Naive thymus-derived CD4-positive, alpha-beta T cell (primary cell): ENCODE data around the gene FUT2. TPM values are rescaled to one million over a fixed set of nuclear protein-coding genes. Genes with fewer than 3 reads are reported as not detected.

ENCODE experiments used
- ATAC-seq: fragments of 150-1000 bp; cut with Tn5 transposase; 2 replicates; pipeline ENCODE4 v1.10.0; 2021; ENCODE audit warnings: mild to moderate bottlenecking, moderate library complexity
- CTCF ChIA-PET: fragments of 350-600 bp; sonication (Branson Sonifier 250); formaldehyde crosslinking; loops from one replicate; lab custom pipeline; 2021; ENCODE audit warnings: antibody characterized with exemption; lab: Charles Lee
- POLR2A ChIA-PET: fragments of 350-600 bp; sonication (Branson Sonifier 250); formaldehyde crosslinking; loops from one replicate; lab custom pipeline; 2021; ENCODE audit warnings: antibody characterized with exemption, inconsistent platforms; lab: Charles Lee
- DNase-seq, 9 donors: peaks; one replicate each; pipeline versions ENCODE4 v3.0.0 to v3.0.0-alpha.2; 2020 to 2022; ENCODE audit warnings: mixed read lengths in 1 of 9
- H3K27ac ChIP-seq: one replicate; pipeline ENCODE4 v1.7.0; 2013; ENCODE audit warnings: mild to moderate bottlenecking, low read depth, low read length, moderate library complexity
- H3K27me3 ChIP-seq, 2 donors: one replicate each; pipeline ENCODE4 v1.7.0; 2013; ENCODE audit warnings: low read length in 2 of 2, mild to moderate bottlenecking in 2 of 2, moderate library complexity in 2 of 2; ENCODE audit not compliant: control insufficient read depth in 2 of 2, insufficient read depth in 2 of 2
- H3K36me3 ChIP-seq, 3 experiments: 1 replicate in 2 of 3; 2 replicates in 1 of 3; pipeline ENCODE4 v1.7.0; 2013; ENCODE audit warnings: low read length in 3 of 3, mild to moderate bottlenecking in 3 of 3, moderate library complexity in 1 of 3; ENCODE audit not compliant: insufficient read depth in 3 of 3, control insufficient read depth in 2 of 3
- H3K4me1 ChIP-seq, 2 donors: one replicate each; pipeline ENCODE4 v1.7.0; 2013; ENCODE audit warnings: low read length in 2 of 2, mild to moderate bottlenecking in 2 of 2, moderate library complexity in 1 of 2; ENCODE audit not compliant: control insufficient read depth in 2 of 2, insufficient read depth in 2 of 2
- H3K4me3 ChIP-seq: 2 replicates; pipeline ENCODE4 v1.7.0; 2013; ENCODE audit warnings: mild to moderate bottlenecking, low read length
- H3K9me3 ChIP-seq, 3 experiments: 1 replicate in 2 of 3; 2 replicates in 1 of 3; pipeline ENCODE4 v1.7.0; 2013; ENCODE audit warnings: low read length in 3 of 3; ENCODE audit not compliant: control insufficient read depth in 2 of 3
- H3K27ac Mint-ChIP-seq, 9 donors: one replicate each; pipeline ENCODE4 v1.8.0; 2020 to 2022; ENCODE audit warnings: mixed read lengths in 9 of 9, mild to moderate bottlenecking in 8 of 9, moderate library complexity in 5 of 9, inconsistent platforms in 2 of 9
- H3K27me3 Mint-ChIP-seq, 5 donors: one replicate each; pipeline ENCODE4 v1.8.0; 2021 to 2022; ENCODE audit warnings: mixed read lengths in 5 of 5, mild to moderate bottlenecking in 1 of 5
- H3K36me3 Mint-ChIP-seq, 5 donors: one replicate each; pipeline ENCODE4 v1.8.0; 2020 to 2022; ENCODE audit warnings: mixed read lengths in 5 of 5, mild to moderate bottlenecking in 3 of 5, inconsistent platforms in 1 of 5
- H3K4me1 Mint-ChIP-seq, 7 donors: one replicate each; pipeline ENCODE4 v1.8.0; 2020 to 2022; ENCODE audit warnings: mixed read lengths in 7 of 7, mild to moderate bottlenecking in 3 of 7, inconsistent platforms in 1 of 7
- H3K4me3 Mint-ChIP-seq, 10 donors: one replicate each; pipeline ENCODE4 v1.8.0; 2020 to 2022; ENCODE audit warnings: mild to moderate bottlenecking in 10 of 10, mixed read lengths in 10 of 10, moderate library complexity in 6 of 10, inconsistent platforms in 2 of 10
- H3K9me3 Mint-ChIP-seq, 11 donors: one replicate each; pipeline ENCODE4 v1.8.0; 2020 to 2022; ENCODE audit warnings: mixed read lengths in 11 of 11, mild to moderate bottlenecking in 4 of 11, inconsistent platforms in 1 of 11, moderate library complexity in 1 of 11
- intact Hi-C, 2 donors: fragments of 100-400 bp; cut with micrococcal nuclease; formaldehyde crosslinking; loops; one replicate each; pipeline ENCODE4 v1.15.1; 2023
- polyA plus RNA-seq, 2 donors: library from polyadenylated mRNA; unstranded; fragments of 300-500 nt; fragmentation: Illumina TruSeq; gene quantifications; one replicate each; pipeline ENCODE4 v1.2.3, GENCODE V29; 2021
- total RNA-seq, 6 experiments: library from RNA in 5 of 6; stranded (reverse) in 5 of 6; gene quantifications; 1 replicate in 5 of 6; 2 replicates in 1 of 6; pipeline ENCODE4 v1.2.3 and lab custom pipeline; 2021 to 2026

The FUT2 gene
- total and polyA plus RNA-seq, 7 experiments from 2014 or later = 0.09 to 0.78 TPM; not detected in 5

DNA sequence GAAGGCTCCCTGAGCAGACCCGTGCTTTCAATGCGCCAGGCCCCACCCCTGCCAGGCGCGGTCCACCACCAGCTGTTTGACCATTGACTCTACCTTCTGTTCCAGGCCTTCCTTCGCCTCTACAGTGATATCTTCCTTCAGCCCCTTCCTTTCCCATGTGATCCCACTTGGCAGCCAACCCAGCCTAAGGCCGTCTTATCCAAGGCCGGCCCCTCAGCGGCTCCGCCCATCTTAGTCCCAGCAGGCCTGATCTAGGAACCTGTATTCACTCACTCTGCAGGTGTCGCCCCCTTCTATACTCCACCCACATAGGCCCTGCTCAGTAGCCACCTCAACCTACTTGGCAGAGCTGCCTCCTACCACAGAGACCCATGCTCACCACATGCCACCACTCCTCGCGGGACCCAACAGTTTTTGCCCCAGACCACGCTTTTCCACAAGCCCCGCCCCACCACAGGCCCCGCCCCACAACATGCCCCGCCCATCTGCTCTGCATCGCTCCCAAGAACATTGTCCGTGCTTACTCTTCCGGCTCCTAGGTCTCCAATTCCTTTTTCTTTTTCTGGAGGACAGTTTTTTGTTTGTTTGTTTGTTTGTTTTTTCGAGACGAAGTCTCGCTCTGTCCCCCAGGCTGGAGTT, 41.7 kb downstream of the FUT2 start:
- H3K36me3 ChIP-seq = no peaks in the 10 kb centered on the region
- Mint-ChIP-seq H3K27me3 (peaks cover 0 to 15% (median 0%) of the 10 kb centered on the region in 5 donors), H3K36me3 (no peaks in the 10 kb centered on the region), H3K4me3 (peak overlapping the region in 4 of 10 donors; percentile 33 to 57 (median 38)), H3K27ac (peak overlapping the region in 3 of 9 donors; percentile 46 to 67 (median 56)), H3K9me3 (peaks cover 0 to 2% (median 0%) of the 10 kb centered on the region in 11 donors), H3K4me1 (peaks cover 7 to 22% (median 17%) of the 10 kb centered on the region in 7 donors)
- intact Hi-C loops = loop anchor here (5.0 kb wide), 3 partner anchors 40 to 245 kb away; partner anchors contain the start of gene FUT2 (in 1 of the 2)
- no peak overlapping the region for H3K27ac ChIP-seq
- no peaks in the 10 kb centered on the region for H3K9me3 ChIP-seq
- CTCF ChIA-PET = interaction anchor here (0.7 kb wide), 1 partner anchor 48 kb away, joined by 3 read pairs; no protein-coding TSS in a partner anchor
- DNase-seq = no peak
- H3K27me3 ChIP-seq = no peaks in the 10 kb centered on the region
- no peak for ATAC-seq
- no peak overlapping the region for H3K4me3 ChIP-seq
- POLR2A ChIA-PET = interaction anchor here (0.5 to 2.0 kb wide), 5 partner anchors 10 to 1159 kb away, joined by 3 to 6 read pairs (median 3); no protein-coding TSS in a partner anchor
- H3K4me1 ChIP-seq = peaks cover 4 to 26% of the 10 kb centered on the region in 2 donors

DNA sequence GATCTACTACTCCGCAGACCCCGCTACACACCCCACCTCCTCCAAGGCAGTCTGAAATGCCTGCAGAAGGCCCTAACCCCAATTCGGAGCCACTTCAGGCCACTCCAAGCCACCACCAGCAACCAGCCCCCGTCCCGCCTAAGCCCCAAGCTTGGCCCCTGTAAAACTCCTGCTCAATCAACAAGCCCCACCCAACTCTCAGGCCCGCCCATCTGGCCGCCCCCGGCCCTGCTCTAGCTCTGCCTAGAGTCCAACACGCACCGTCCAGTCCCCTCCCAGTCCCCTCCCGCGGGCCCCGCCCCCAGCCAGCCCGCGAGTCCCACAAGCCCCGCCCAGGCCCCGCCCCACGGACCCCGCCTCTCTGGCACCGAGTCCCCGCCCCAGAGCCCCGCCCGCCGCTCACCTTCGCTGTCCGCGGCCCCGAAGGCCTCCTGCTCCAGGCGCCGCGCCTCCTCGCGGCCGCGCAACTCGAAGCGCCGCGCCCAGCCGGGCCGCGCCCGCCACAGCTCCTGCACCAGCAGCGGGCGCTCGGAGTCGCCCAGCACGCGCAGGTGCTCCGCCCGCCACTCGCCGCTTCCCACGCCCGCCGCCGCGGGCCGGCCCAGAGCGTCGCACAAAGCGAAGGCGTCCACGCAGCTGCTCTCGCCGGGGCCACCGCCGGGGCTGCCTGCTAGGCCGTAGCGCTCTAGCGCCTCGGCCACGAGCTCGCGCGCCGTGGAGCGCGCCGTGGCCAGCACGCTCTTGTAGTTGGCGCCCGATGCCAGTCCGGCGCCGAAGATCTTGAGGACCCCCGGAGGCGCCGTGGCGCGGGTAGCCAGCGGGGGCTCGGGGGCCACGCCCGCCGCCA, 43.0 kb downstream of the FUT2 start:
- peaks cover 0 to 20% (median 0%) of the 10 kb centered on the region in 5 donors for H3K27me3 Mint-ChIP-seq
- DNase-seq = peak; percentile 73 to 95 (median 84)

DNA sequence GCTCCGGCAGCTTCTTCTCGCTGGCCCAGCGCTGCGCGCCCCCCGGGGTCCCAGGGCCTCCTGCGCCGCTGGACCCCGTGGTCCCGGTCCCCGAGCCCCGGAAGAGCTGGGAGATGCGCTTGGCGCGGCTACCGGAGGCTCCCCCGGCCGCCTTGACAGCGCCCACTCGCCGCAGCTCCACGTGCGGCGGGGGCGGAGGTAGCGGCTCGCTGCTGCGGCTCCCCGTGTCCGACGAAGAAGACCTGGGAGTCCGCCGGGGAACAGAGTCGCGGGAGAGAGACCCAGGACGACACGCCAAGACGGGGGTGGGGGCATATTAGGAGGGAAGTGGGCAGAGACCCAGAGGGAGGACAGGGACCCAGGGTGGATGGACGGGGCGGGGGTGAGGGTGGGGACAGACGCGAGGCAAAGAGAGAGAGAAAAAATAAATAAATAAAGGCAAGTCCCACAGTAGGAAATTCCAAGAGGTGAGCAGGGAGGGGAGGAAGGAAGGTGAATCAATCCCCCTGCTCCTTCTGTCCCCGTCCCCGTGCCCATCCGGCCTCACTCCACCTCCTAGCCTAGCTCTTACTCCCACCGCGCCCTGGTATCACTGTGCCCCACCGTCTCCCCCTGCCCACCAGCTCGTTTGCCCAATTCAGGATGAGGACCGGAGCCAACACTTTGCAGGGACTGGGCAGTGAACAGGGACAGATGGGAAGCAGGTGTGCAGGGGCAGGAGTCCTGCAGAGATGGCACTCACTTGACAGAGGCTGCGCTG, 43.8 kb downstream of the FUT2 start:
- intact Hi-C loops = loop anchor here (1.0 to 5.0 kb wide), 7 partner anchors 13 to 247 kb away; partner anchors contain the start of genes BCAT2 (in 1 of the 2), CA11 (in 1 of the 2), FUT1 (in 1 of the 2) and FUT2 (in 1 of the 2)
- Mint-ChIP-seq H3K27me3 (peaks cover 0 to 20% (median 0%) of the 10 kb centered on the region in 5 donors), H3K36me3 (no peaks in the 10 kb centered on the region), H3K4me1 (peaks cover 7 to 22% (median 17%) of the 10 kb centered on the region in 7 donors), H3K27ac (peak overlapping the region in 1 of 9 donors; percentile 41), H3K9me3 (peaks cover 0 to 2% (median 0%) of the 10 kb centered on the region in 11 donors), H3K4me3 (peak overlapping the region in 9 of 10 donors; percentile 32 to 77 (median 56))
- ATAC-seq (no peak), DNase-seq (no peak)
- Histone ChIP-seq H3K27me3 (no peaks in the 10 kb centered on the region), H3K27ac (peak overlapping the region; percentile 41), H3K9me3 (no peaks in the 10 kb centered on the region), H3K4me1 (peaks cover 4 to 26% of the 10 kb centered on the region in 2 donors), H3K36me3 (no peaks in the 10 kb centered on the region), H3K4me3 (peak overlapping the region; percentile 53)
- POLR2A ChIA-PET = interaction anchor here (0.6 to 2.0 kb wide), 8 partner anchors 14 to 226 kb away, joined by 3 to 9 read pairs (median 3); no protein-coding TSS in a partner anchor
- CTCF ChIA-PET = interaction anchor here (1.4 to 1.5 kb wide), 3 partner anchors 12 to 94 kb away, joined by 4 to 11 read pairs (median 10); partner anchors contain the start of gene CA11

More for the DNA sequence above, 43.0 kb downstream of the FUT2 start:
- intact Hi-C loops = loop anchor here (1.0 to 5.0 kb wide), 11 partner anchors 13 to 246 kb away; partner anchors contain the start of genes CA11 (in 2 of the 2), BCAT2 (in 1 of the 2), FUT1 (in 1 of the 2) and FUT2 (in 1 of the 2)
- H3K4me3 ChIP-seq = peak overlapping the region; percentile 53
- ATAC-seq = peak; percentile 97
- H3K27ac ChIP-seq = peak overlapping the region; percentile 41
- H3K36me3 ChIP-seq = no peaks in the 10 kb centered on the region
- Mint-ChIP-seq H3K4me1 (peaks cover 7 to 22% (median 17%) of the 10 kb centered on the region in 7 donors), H3K27ac (peak overlapping the region in 7 of 9 donors; percentile 17 to 68 (median 52)), H3K4me3 (peak overlapping the region in 9 of 10 donors; percentile 48 to 74 (median 66)), H3K36me3 (no peaks in the 10 kb centered on the region), H3K9me3 (peaks cover 0 to 2% (median 0%) of the 10 kb centered on the region in 11 donors)
- no peaks in the 10 kb centered on the region for H3K27me3 ChIP-seq
- ChIA-PET CTCF (interaction anchor here (0.7 to 1.5 kb wide), 4 partner anchors 13 to 93 kb away, joined by 3 to 11 read pairs (median 7); partner anchors contain the start of gene CA11), POLR2A (interaction anchor here (0.6 to 2.0 kb wide), 7 partner anchors 13 to 227 kb away, joined by 3 to 9 read pairs (median 3); no protein-coding TSS in a partner anchor)
- H3K4me1 ChIP-seq = peaks cover 4 to 26% of the 10 kb centered on the region in 2 donors
- H3K9me3 ChIP-seq = no peaks in the 10 kb centered on the region

DNA sequence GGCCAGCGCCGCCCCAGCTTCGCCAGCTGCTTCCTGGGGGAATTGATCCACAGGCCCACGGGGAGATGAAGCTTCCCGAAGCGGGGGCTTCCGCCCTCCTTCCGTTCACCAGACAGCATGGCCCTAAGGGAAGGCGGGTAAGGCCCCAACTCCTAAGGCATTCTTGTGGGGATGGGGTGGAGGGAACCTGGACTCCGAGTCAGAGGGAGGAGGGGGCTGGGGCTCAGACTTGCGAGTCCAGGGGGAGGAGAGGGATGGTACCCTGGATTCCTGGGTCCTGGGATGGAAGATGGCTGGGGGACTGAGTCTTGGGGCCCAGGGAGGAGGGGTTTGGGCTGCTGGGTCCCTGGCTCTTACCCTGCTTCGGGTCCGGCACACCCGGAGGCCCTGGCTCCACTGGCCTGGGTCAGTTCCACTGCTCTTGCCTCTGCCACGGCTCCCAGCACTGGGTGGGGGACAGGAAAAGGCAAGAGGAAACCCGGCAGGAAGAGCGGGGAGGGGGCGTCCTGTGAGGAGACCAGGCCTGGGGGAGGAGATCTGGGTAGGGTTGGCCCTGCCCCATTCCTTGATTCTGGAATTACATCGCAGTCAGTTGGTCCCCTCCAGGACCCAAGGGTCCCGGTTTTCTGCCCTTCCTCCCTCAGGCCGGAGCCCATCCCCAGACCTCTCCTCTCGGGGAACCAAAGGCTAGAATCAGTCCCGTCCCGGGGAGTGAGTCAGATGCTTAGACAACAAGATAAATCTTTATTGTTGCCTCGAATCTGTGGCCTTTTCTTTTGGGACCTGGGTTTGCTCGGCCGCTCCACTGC, 44.6 kb downstream of the FUT2 start, which contains the start of gene RASIP1:
RASIP1 (minus strand) TSS at position 447 of the 809 bp plus-strand sequence; CDS start at position 119, 328 bp downstream.
- peaks cover 0 to under 1% of the 10 kb centered on the region in 2 donors for H3K27me3 ChIP-seq
- peak within 1 kb of the TSS; percentile 41 for H3K27ac ChIP-seq
- H3K36me3 ChIP-seq = no peaks in the 10 kb centered on the region
- Mint-ChIP-seq H3K36me3 (no peaks in the 10 kb centered on the region), H3K9me3 (peaks cover 0 to 2% (median 0%) of the 10 kb centered on the region in 11 donors), H3K4me1 (peaks cover 7 to 23% (median 18%) of the 10 kb centered on the region in 7 donors), H3K27ac (peak within 1 kb of the TSS in 2 of 9 donors; percentile 41 to 43), H3K4me3 (peak within 1 kb of the TSS; percentile 42 to 81 (median 56)), H3K27me3 (peaks cover 0 to 20% (median 0%) of the 10 kb centered on the region in 5 donors)
- DNase-seq (no peak), ATAC-seq (no peak)
- intact Hi-C loops = no loop called here
- POLR2A ChIA-PET = interaction anchor here (0.8 to 2.0 kb wide), 3 partner anchors 15 to 94 kb away, joined by 3 to 9 read pairs (median 7); no protein-coding TSS in a partner anchor
- CTCF ChIA-PET = no interaction called here
- H3K9me3 ChIP-seq = no peaks in the 10 kb centered on the region
- peak within 1 kb of the TSS; percentile 53 for H3K4me3 ChIP-seq
- peaks cover 4 to 26% of the 10 kb centered on the region in 2 donors for H3K4me1 ChIP-seq
